SIG-M5 treated with dmso at 0.1 percent for 504 hours (cell line): ENCODE data around the gene ZMYND19.
"Not testable (repeated sequence)": the region's sequence is repeated elsewhere in the genome, so short reads cannot be mapped to it uniquely, and the experiment has no call there.

Experiments used
- DNase-seq: peaks from one replicate; lab custom pipeline; 2025; ENCODE audit not compliant: unreplicated experiment; lab: John Stamatoyannopoulos, UW

The ZMYND19 gene

GRCh38 chr9:137590469-137591383 is at the start of gene ZMYND19:
Gene ZMYND19 (minus strand): TSS chr9:137590512. CDS start chr9:137590263, 249 bp downstream.
- DNase-seq, result peak; percentile 77

GRCh38 chr9:137639303-137640051 is 49.2 kb upstream of the ZMYND19 start:
- no peak for DNase-seq

- no peak for DNase-seq
These were observed 48.4 kb upstream of the ZMYND19 start for GRCh38 chr9:137638680-137639079.

GRCh38 chr9:137634016-137634415 is 43.7 kb upstream of the ZMYND19 start:
- DNase-seq, result no peak

DNA sequence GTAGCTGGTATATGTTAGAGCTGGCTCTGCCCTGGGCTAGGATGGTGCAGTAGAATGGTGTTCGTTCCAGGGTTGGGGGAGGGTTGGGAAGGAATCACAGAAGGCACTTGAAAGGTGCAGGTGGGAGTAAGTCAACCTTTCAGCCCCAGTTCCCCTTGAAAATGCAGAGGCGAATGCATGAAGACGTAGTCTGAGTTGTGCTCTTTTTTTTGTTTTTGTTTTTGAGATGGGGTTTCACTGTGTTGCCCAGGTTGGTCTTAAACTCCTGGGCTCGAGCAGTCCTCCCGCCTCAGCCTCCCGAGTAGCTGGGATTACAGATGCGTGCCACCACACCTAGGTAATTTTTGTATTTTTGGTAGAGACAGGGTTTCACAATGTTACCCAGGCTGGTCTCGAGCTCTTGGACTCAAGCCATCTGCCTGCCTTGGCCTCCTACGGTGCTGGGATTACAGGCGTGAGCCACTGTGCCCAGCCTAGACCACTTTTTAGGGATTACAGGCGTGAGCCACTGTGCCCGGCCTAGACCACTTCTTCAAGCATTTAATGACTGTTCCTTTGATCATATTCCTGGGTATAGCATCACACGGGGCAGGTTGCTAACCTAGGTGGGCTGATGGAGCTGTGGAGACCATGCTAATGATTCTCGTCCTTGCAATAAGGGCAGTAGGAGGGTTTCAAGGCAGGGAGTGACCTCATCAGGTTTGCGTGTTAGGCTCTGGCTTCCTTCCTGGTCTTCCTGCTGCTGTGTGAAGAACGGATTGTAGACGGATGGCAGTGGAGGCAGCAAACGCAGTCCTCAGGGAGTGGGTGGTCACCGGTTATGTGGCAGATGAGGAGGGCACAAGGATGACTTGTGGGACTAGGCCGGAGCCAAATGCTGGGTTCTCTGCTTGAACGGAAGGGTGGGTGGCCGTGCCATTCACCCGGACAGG is 42.2 kb upstream of the ZMYND19 start:
- no peak for DNase-seq

- DNase-seq, result no peak
These were observed 41.3 kb upstream of the ZMYND19 start for GRCh38 chr9:137631345-137632229.

DNA sequence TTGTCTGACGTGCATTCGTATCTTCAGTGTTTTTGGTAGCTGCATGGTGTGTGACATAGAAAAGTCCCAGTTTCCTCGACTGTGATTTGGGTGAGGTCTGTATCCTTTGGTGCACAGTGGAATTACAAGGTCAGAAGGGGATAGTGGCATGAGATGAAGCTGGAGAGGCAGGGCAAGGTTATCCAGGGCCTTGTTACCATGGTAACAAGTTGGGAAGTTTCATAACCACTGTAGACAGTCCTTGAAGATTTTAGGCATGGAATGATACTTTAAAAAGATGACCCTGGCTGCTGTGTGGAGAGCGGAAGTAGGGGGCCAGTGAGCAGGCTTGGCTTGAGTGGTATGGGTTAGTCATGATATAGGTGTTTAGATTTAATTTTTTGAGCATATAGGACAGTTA is 40.4 kb upstream of the ZMYND19 start:
- DNase-seq, result no peak

GRCh38 chr9:137630126-137630525 is 39.8 kb upstream of the ZMYND19 start:
- DNase-seq, result no peak

DNA sequence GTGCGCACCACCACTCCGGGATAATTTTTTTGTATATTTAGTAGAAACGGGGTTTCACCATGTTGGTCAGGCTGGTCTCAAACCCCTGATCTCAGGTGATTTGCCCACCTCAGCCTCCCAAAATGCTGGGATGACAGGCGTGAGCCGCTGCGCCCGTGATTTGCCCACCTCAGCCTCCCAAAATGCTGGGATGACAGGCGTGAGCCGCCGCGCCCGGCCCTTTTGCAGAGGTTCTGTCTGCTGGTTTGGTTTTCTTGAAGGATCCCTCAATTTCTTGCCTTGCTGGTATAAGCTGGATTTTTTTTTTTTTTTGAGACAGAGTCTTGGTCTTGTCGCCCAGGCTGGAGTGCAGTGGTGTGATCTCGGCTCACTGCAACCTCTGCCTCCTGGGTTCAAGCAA is 37.1 kb upstream of the ZMYND19 start:
- DNase-seq, result not testable (repeated sequence)

DNA sequence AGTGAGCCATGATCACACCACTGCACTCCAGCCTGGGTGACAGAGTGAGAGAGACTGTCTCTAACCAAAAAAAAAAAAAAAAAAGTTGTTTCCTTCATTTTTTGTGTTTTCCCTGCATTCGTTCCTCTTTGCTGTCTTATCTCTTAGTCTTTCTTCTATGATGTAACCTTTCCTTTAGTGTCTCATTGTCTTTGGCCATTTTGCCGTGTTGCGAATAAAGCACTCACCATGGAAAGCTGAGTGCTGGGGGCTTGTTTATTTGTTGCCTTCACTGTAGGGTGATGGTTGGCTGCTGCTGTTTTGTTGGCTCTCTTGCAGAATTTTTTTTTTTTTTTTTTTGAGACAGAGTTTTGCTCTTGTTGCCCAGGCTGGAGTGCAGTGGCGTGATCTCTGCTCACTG is 36.2 kb upstream of the ZMYND19 start:
- peak; percentile 30 for DNase-seq

GRCh38 chr9:137622211-137622610 is 31.9 kb upstream of the ZMYND19 start:
- DNase-seq, result not testable (repeated sequence)

- no peak for DNase-seq
These were observed 30.9 kb upstream of the ZMYND19 start for GRCh38 chr9:137621131-137621757.

DNA sequence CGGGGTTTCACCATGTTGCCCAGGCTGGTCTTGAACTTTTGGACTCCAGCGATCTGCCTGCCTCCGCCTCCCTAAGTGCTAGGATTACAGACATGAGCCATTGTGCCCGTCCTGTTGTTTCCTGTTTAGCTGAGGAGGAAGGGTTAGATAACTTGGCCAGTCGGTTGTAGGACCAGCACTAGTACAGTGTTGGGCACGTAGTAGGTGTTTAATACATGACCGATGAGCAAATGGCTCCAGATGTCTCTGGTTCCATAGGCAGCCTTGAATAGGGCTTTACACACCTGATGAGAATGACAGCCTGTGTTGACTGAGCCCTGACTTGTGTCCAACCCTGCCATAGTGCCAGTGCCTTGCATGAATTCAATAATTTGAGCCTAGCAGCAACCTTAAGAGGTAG is 30.3 kb upstream of the ZMYND19 start:
- DNase-seq, result no peak

- no peak for DNase-seq
These were observed 29.7 kb upstream of the ZMYND19 start for GRCh38 chr9:137620048-137620405.

DNA sequence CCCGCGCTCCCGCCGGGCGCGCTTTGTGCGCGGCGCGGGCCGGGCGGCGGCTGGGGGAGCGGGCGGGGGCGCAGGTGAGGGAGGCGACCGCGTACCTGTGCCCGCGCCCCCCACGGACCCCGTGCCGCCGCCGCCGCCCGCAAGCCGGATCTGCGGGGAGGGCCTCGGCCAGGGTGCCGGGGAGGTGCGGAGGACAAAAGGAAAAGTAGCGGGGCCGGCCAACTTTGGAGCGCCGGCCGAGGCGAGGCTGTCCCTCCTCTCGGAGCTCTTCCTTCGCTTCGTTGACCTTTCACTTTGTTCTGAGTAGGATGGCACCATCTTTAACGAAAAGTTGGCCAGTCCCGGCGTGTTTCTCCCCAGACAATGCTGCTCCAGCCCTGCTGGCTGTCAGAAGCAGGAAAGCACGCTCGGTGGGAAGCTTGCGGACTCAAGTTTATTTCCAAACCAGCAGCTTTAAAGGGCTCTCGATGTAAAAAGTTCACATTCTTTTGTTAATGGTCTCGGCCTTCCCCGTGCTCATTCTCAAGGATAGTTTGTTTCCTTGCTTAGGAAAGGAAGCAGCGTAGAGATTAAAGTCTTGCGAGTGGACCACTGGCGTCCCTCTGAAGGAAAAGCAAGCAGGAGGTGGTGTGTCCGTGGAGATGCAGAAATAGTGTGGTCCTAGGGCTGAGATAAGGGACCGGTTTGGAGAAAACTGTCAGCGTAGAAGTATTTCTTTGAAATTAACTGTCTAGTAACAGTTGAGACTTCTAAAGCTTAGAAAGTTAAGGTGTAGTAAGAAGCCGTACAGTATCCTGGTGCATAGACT is 29.1 kb upstream of the ZMYND19 start:
- DNase-seq, result no peak

- peak; percentile 71 for DNase-seq
These were observed 28.1 kb upstream of the ZMYND19 start, which contains the start of gene EHMT1 for GRCh38 chr9:137618105-137619067. Gene EHMT1 (plus strand): TSS chr9:137619005. CDS start chr9:137619029, 24 bp downstream.

- DNase-seq, result no peak
These were observed 25.1 kb upstream of the ZMYND19 start for GRCh38 chr9:137615387-137615871.
